ENCODE data around the gene NCDN. TPM values are rescaled to one million over a fixed set of nuclear protein-coding genes. Genes with fewer than 3 reads are reported as not detected.

Gene NCDN
- total RNA-seq, 2 experiments from 2014 or later = 31.3 to 36.0 TPM

GRCh38 chr1:35605071-35605866 lies 47.7 kb downstream of the NCDN start:
- no peak for DNase-seq
- Mint-ChIP-seq H3K27me3 (no peaks in the 10 kb centered on the region), H3K27ac (no peak overlapping the region), H3K36me3 (peaks cover 32% of the 10 kb centered on the region), H3K4me1 (peaks cover 11% of the 10 kb centered on the region), H3K4me3 (no peak overlapping the region), H3K9me3 (no peaks in the 10 kb centered on the region)

GRCh38 chr1:35605867-35606182 lies 48.2 kb downstream of the NCDN start:
- DNase-seq = no peak
- no peak overlapping the region for H3K27ac Mint-ChIP-seq
- H3K27me3 Mint-ChIP-seq = no peaks in the 10 kb centered on the region
- peaks cover 33% of the 10 kb centered on the region for H3K36me3 Mint-ChIP-seq
- H3K4me1 Mint-ChIP-seq = peaks cover 11% of the 10 kb centered on the region
- H3K4me3 Mint-ChIP-seq = no peak overlapping the region
- no peaks in the 10 kb centered on the region for H3K9me3 Mint-ChIP-seq

- no peak overlapping the region for H3K27ac Mint-ChIP-seq
- H3K4me3 Mint-ChIP-seq = no peak overlapping the region
- DNase-seq = no peak
- H3K4me1 Mint-ChIP-seq = peaks cover 15% of the 10 kb centered on the region
- no peaks in the 10 kb centered on the region for H3K27me3 Mint-ChIP-seq
- H3K36me3 Mint-ChIP-seq = peaks cover 24% of the 10 kb centered on the region
- no peaks in the 10 kb centered on the region for H3K9me3 Mint-ChIP-seq
Measured at GRCh38 chr1:35611655-35612054, 54.1 kb downstream of the NCDN start.

GRCh38 chr1:35615440-35615839 lies 57.8 kb downstream of the NCDN start:
- DNase-seq = no peak
- Mint-ChIP-seq H3K36me3 (peaks cover 12% of the 10 kb centered on the region), H3K27me3 (no peaks in the 10 kb centered on the region), H3K4me1 (peaks cover 6% of the 10 kb centered on the region), H3K27ac (no peak overlapping the region), H3K4me3 (no peak overlapping the region), H3K9me3 (no peaks in the 10 kb centered on the region)

Other genes starting within 250 kb of the NCDN start
- gene KIAA0319L, start 396 bp upstream of the NCDN start, total RNA-seq = 10 to 100 TPM; 17.2 to 18.3 TPM
- under 1 TPM; 0.27 to 0.32 TPM for gene TFAP2E, start 15.5 kb downstream of the NCDN start, total RNA-seq
- gene PSMB2, start 83.7 kb downstream of the NCDN start, total RNA-seq = 100 to 1,000 TPM; 107 to 111 TPM
- gene C1orf216, start 161.1 kb downstream of the NCDN start, total RNA-seq = 10 to 100 TPM; 14.7 to 15.1 TPM
- gene CLSPN, start 212.2 kb downstream of the NCDN start, total RNA-seq = 10 to 100 TPM; 72.8 to 79.1 TPM